ENCODE results near the gene GPRIN3. TPM values are rescaled to one million over a fixed set of nuclear protein-coding genes. Genes with fewer than 3 reads are reported as not detected.

GPRIN3 gene
- total RNA-seq, 4 donors from 2014 or later: 2.4 to 4.3 (median 2.7) TPM

- 68 to 70% methylated on average over 5 to 6 of the region's 6 CpGs for WGBS, 2 donors (ENCODE audit: low coverage in 1 of 2)
Observed at GRCh38 chr4:89290727-89291516, 16.7 kb downstream of the GPRIN3 start.

GRCh38 chr4:89289312-89289711, 18.3 kb downstream of the GPRIN3 start:
- ATAC-seq: no peak
- no peaks in the 10 kb centered on the region for H3K4me1 ChIP-seq
- no peak for TF ChIP-seq POLR2AphosphoS5 (IDR thresholded peaks at IDR 0.05)
- TF ChIP-seq EP300 (IDR thresholded peaks at IDR 0.05): no peak
- TF ChIP-seq CTCF (IDR thresholded peaks at IDR 0.05): no peak
- TF ChIP-seq POLR2A (IDR thresholded peaks at IDR 0.05): no peak

More at GRCh38 chr4:89290727-89291516, 16.7 kb downstream of the GPRIN3 start:
- Histone ChIP-seq H3K4me1 (no peaks in the 10 kb centered on the region), H3K4me3 (no peak overlapping the region), H3K27ac (no peak overlapping the region), H3K27me3 (no peaks in the 10 kb centered on the region), H3K9me3 (no peaks in the 10 kb centered on the region), H3K36me3 (no peaks in the 10 kb centered on the region)
- no peak for TF ChIP-seq EP300 (IDR thresholded peaks at IDR 0.05)
- TF ChIP-seq CTCF (IDR thresholded peaks at IDR 0.05): no peak
- no peak for TF ChIP-seq POLR2A (IDR thresholded peaks at IDR 0.05)
- no peak for TF ChIP-seq POLR2AphosphoS5 (IDR thresholded peaks at IDR 0.05)
- no peak for ATAC-seq

GRCh38 chr4:89288430-89288829, 19.2 kb downstream of the GPRIN3 start:
- H3K4me3 ChIP-seq: no peak overlapping the region
- no peak overlapping the region for H3K27ac ChIP-seq
- H3K4me1 ChIP-seq: no peaks in the 10 kb centered on the region
- no peaks in the 10 kb centered on the region for H3K27me3 ChIP-seq
- TF ChIP-seq POLR2AphosphoS5 (IDR thresholded peaks at IDR 0.05) (no peak), EP300 (IDR thresholded peaks at IDR 0.05) (no peak), POLR2A (IDR thresholded peaks at IDR 0.05) (no peak), CTCF (IDR thresholded peaks at IDR 0.05) (no peak)
- WGBS, 2 donors (ENCODE audit: low coverage in 1 of 2): 75 to 96% methylated on average over 2 of the region's 2 CpGs
- no peaks in the 10 kb centered on the region for H3K9me3 ChIP-seq
- no peaks in the 10 kb centered on the region for H3K36me3 ChIP-seq
- no peak for ATAC-seq

More at GRCh38 chr4:89289312-89289711, 18.3 kb downstream of the GPRIN3 start:
- Histone ChIP-seq H3K27me3 (no peaks in the 10 kb centered on the region), H3K36me3 (no peaks in the 10 kb centered on the region), H3K4me3 (no peak overlapping the region), H3K27ac (no peak overlapping the region), H3K9me3 (no peaks in the 10 kb centered on the region)
- 73 to 79% methylated on average over 2 of the region's 2 CpGs for WGBS, 2 donors (ENCODE audit: low coverage in 1 of 2)

- no peaks in the 10 kb centered on the region for H3K4me1 ChIP-seq
- H3K4me3 ChIP-seq: no peak overlapping the region
- no peak overlapping the region for H3K27ac ChIP-seq
- H3K36me3 ChIP-seq: no peaks in the 10 kb centered on the region
- TF ChIP-seq EP300 (IDR thresholded peaks at IDR 0.05): no peak
- no peak for TF ChIP-seq POLR2AphosphoS5 (IDR thresholded peaks at IDR 0.05)
- no peak for TF ChIP-seq POLR2A (IDR thresholded peaks at IDR 0.05)
- TF ChIP-seq CTCF (IDR thresholded peaks at IDR 0.05): no peak
- 66 to 78% methylated on average over 6 of the region's 6 CpGs for WGBS, 2 donors (ENCODE audit: low coverage in 1 of 2)
- ATAC-seq: no peak
- no peaks in the 10 kb centered on the region for H3K9me3 ChIP-seq
- no peaks in the 10 kb centered on the region for H3K27me3 ChIP-seq
Observed at GRCh38 chr4:89287945-89288344, 19.7 kb downstream of the GPRIN3 start.

GRCh38 chr4:89285745-89286144, 21.9 kb downstream of the GPRIN3 start:
- Histone ChIP-seq H3K36me3 (no peaks in the 10 kb centered on the region), H3K9me3 (no peaks in the 10 kb centered on the region), H3K27ac (no peak overlapping the region), H3K27me3 (no peaks in the 10 kb centered on the region), H3K4me1 (no peaks in the 10 kb centered on the region), H3K4me3 (no peak overlapping the region)
- no peak for TF ChIP-seq POLR2A (IDR thresholded peaks at IDR 0.05)
- 34% methylated on average over 2 of the region's 2 CpGs; no CpG with 5 or more reads in 1 of the 2 donors for WGBS, 2 donors (ENCODE audit: low coverage in 1 of 2)
- no peak for ATAC-seq
